ENCODE measurements around the gene ABHD14A.
A peak's percentile ranks its signal among the peaks of the same experiment; 100 is the strongest.

The ABHD14A gene

DNA sequence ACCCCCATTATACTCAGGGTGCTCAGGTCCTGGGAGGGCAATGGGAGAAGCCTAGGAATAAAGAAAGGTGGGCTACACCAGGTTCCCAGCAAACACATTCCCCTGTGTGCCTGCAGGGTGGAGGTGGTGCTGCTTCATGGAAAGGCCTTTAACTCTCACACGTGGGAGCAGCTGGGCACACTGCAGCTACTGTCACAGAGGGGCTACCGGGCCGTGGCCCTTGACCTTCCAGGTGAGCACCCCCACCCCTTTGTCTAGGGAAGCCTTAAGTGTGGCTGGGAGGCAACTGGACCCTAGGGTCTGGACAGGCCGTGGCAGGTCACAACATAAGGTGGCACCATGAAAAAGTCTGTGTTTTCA lies 3.3 kb downstream of the ABHD14A start:
- H2AFZ ChIP-seq (ENCODE audit: low read length), result no peak overlapping the region
- H3K9me3 ChIP-seq (ENCODE audit: low read length), result no peaks in the 10 kb centered on the region
- no peaks in the 10 kb centered on the region for H4K20me1 ChIP-seq (ENCODE audit: insufficient read depth, low read length)
- H3K36me3 ChIP-seq (ENCODE audit: insufficient read depth, low read length), result peaks cover 4% of the 10 kb centered on the region; the same call in 1 of the 2 replicates
- peaks cover 50% of the 10 kb centered on the region for H3K4me1 ChIP-seq (ENCODE audit: insufficient read depth, low read length, severe bottlenecking)
- 0 out of 2 replicates have a peak, but pooled peaks cover 8% of the 10 kb centered on the region for H3F3A ChIP-seq (ENCODE audit: insufficient read depth, low read length)
- H3K9me2 ChIP-seq (ENCODE audit: low read depth, low read length), result no peaks in the 10 kb centered on the region
- H3K4me3 ChIP-seq (ENCODE audit: low read depth, low read length, poor library complexity, severe bottlenecking), result no peak overlapping the region
- peak overlapping the region; percentile 77 for H3K27ac ChIP-seq (ENCODE audit: low read depth, low read length, poor library complexity, severe bottlenecking)
- TF ChIP-seq, protein P1, sequence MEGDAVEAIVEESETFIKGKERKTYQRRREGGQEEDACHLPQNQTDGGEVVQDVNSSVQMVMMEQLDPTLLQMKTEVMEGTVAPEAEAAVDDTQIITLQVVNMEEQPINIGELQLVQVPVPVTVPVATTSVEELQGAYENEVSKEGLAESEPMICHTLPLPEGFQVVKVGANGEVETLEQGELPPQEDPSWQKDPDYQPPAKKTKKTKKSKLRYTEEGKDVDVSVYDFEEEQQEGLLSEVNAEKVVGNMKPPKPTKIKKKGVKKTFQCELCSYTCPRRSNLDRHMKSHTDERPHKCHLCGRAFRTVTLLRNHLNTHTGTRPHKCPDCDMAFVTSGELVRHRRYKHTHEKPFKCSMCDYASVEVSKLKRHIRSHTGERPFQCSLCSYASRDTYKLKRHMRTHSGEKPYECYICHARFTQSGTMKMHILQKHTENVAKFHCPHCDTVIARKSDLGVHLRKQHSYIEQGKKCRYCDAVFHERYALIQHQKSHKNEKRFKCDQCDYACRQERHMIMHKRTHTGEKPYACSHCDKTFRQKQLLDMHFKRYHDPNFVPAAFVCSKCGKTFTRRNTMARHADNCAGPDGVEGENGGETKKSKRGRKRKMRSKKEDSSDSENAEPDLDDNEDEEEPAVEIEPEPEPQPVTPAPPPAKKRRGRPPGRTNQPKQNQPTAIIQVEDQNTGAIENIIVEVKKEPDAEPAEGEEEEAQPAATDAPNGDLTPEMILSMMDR (IDR thresholded peaks at IDR 0.05; ENCODE audit: low read length), result no peak
- no peak for TF ChIP-seq EZH2 (IDR thresholded peaks at IDR 0.05; ENCODE audit: borderline replicate concordance, low read length)
- H3K4me2 ChIP-seq (ENCODE audit: low read length), result no peak overlapping the region
- H3K9ac ChIP-seq (ENCODE audit: low read length), result no peak overlapping the region
- H3K27me3 ChIP-seq (ENCODE audit: insufficient read depth, low read length), result no peaks in the 10 kb centered on the region
- H3K79me2 ChIP-seq (ENCODE audit: insufficient read depth, low read length), result no peaks in the 10 kb centered on the region

DNA sequence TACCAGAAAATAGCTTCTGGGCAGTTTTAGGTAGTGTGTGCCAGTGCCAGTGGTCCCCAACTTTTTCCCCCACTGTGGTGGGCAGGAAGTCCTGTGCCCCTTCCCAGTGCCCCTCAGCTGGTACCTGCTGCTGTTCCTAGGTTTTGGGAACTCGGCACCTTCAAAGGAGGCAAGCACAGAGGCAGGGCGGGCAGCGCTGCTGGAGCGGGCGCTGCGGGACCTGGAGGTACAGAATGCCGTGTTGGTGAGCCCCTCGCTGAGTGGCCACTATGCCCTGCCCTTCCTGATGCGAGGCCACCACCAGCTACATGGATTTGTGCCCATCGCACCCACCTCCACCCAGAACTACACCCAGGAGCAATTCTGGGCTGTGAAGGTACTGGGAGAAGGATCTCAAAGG lies 5.4 kb downstream of the ABHD14A start:
- no peaks in the 10 kb centered on the region for H3K27me3 ChIP-seq (ENCODE audit: insufficient read depth, low read length)
- H3K27ac ChIP-seq (ENCODE audit: low read depth, low read length, poor library complexity, severe bottlenecking), result no peak overlapping the region
- peaks cover 4% of the 10 kb centered on the region; the same call in 1 of the 2 replicates for H3K36me3 ChIP-seq (ENCODE audit: insufficient read depth, low read length)
- no peaks in the 10 kb centered on the region for H3K79me2 ChIP-seq (ENCODE audit: insufficient read depth, low read length)
- no peaks in the 10 kb centered on the region for H3K9me2 ChIP-seq (ENCODE audit: low read depth, low read length)
- H3K4me3 ChIP-seq (ENCODE audit: low read depth, low read length, poor library complexity, severe bottlenecking), result no peak overlapping the region
- 0 out of 2 replicates have a peak, but pooled peaks cover 8% of the 10 kb centered on the region for H3F3A ChIP-seq (ENCODE audit: insufficient read depth, low read length)
- TF ChIP-seq EZH2 (IDR thresholded peaks at IDR 0.05; ENCODE audit: borderline replicate concordance, low read length), result no peak
- TF ChIP-seq, protein P1 (IDR thresholded peaks at IDR 0.05; ENCODE audit: low read length), result no peak
- H3K9ac ChIP-seq (ENCODE audit: low read length), result no peak overlapping the region
- H3K4me1 ChIP-seq (ENCODE audit: insufficient read depth, low read length, severe bottlenecking), result peaks cover 48% of the 10 kb centered on the region
- no peak overlapping the region for H3K4me2 ChIP-seq (ENCODE audit: low read length)
- H2AFZ ChIP-seq (ENCODE audit: low read length), result no peak overlapping the region
- H4K20me1 ChIP-seq (ENCODE audit: insufficient read depth, low read length), result no peaks in the 10 kb centered on the region
- no peaks in the 10 kb centered on the region for H3K9me3 ChIP-seq (ENCODE audit: low read length)

DNA sequence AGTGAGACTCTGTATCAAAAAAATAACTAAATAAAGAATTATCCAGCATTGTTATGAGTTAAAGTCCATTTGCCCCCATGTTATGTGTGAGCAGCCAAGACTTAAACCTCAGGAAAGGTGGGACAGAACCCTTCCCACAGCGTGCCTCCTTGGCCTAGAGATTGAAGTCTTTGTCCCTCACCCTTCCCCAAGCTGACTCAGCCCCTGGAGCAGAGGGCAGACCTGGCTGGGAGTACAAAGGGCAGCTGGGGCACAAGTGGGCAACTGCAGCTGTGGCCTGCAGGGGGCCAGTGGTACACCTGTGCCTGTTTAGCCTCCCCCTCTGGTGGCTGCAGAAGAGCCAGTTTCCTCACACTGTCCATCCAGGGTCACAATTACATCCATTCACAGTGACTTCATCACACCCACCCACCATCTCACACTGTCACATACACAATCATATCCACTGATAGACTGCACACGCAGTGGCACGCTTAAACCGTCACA lies 7.5 kb downstream of the ABHD14A start:
- Histone ChIP-seq H4K20me1 (ENCODE audit: insufficient read depth, low read length) (no peaks in the 10 kb centered on the region), H3K27me3 (ENCODE audit: insufficient read depth, low read length) (no peaks in the 10 kb centered on the region), H3K4me3 (ENCODE audit: low read depth, low read length, poor library complexity, severe bottlenecking) (peak overlapping the region; percentile 68), H3K4me1 (ENCODE audit: insufficient read depth, low read length, severe bottlenecking) (peaks cover 26% of the 10 kb centered on the region), H3K9me2 (ENCODE audit: low read depth, low read length) (no peaks in the 10 kb centered on the region), H3K27ac (ENCODE audit: low read depth, low read length, poor library complexity, severe bottlenecking) (peak overlapping the region; percentile 42), H3K36me3 (ENCODE audit: insufficient read depth, low read length) (peaks cover 4% of the 10 kb centered on the region; the same call in 1 of the 2 replicates), H3K4me2 (ENCODE audit: low read length) (peak overlapping the region; percentile 87), H3F3A (ENCODE audit: insufficient read depth, low read length) (no peaks in the 10 kb centered on the region), H3K79me2 (ENCODE audit: insufficient read depth, low read length) (no peaks in the 10 kb centered on the region), H3K9ac (ENCODE audit: low read length) (peak overlapping the region; percentile 72), H3K9me3 (ENCODE audit: low read length) (no peaks in the 10 kb centered on the region), H2AFZ (ENCODE audit: low read length) (no peak overlapping the region)
- TF ChIP-seq, protein P1 (IDR thresholded peaks at IDR 0.05; ENCODE audit: low read length), result peak; percentile 81; the same call in 1 of the 2 replicates
- TF ChIP-seq EZH2 (IDR thresholded peaks at IDR 0.05; ENCODE audit: borderline replicate concordance, low read length), result no peak
